CMK (cell line): ENCODE data around the gene LPP.

Source experiments
- DNase-seq: peaks from one replicate; pipeline ENCODE4 v3.0.0-alpha.2; 2010; ENCODE audit warnings: low read depth

LPP gene

GRCh38 chr3:188272481-188273372, 118.8 kb downstream of the LPP start:
- no peak for DNase-seq

- DNase-seq: no peak
Measured at GRCh38 chr3:188274249-188274915, 120.4 kb downstream of the LPP start.

GRCh38 chr3:188276375-188276774, 122.4 kb downstream of the LPP start:
- DNase-seq: no peak

- no peak for DNase-seq
Measured at GRCh38 chr3:188278717-188279324, 124.9 kb downstream of the LPP start.

GRCh38 chr3:188279502-188280335, 125.8 kb downstream of the LPP start:
- no peak for DNase-seq

- no peak for DNase-seq
Measured at GRCh38 chr3:188280627-188281026, 126.7 kb downstream of the LPP start.

- no peak for DNase-seq
Measured at GRCh38 chr3:188282871-188283270, 128.9 kb downstream of the LPP start.

- DNase-seq: no peak
Measured at GRCh38 chr3:188283347-188283746, 129.4 kb downstream of the LPP start.

- no peak for DNase-seq
Measured at GRCh38 chr3:188284455-188285212, 130.7 kb downstream of the LPP start.

- DNase-seq: no peak
Measured at GRCh38 chr3:188286087-188286513, 132.1 kb downstream of the LPP start.

GRCh38 chr3:188287339-188287738, 133.4 kb downstream of the LPP start:
- DNase-seq: no peak

- DNase-seq: no peak
Measured at GRCh38 chr3:188287762-188288505, 134.0 kb downstream of the LPP start.

GRCh38 chr3:188292251-188292650, 138.3 kb downstream of the LPP start:
- DNase-seq: no peak

- DNase-seq: no peak
Measured at GRCh38 chr3:188292827-188293226, 138.9 kb downstream of the LPP start.

GRCh38 chr3:188294113-188294512, 140.2 kb downstream of the LPP start:
- no peak for DNase-seq

- DNase-seq: no peak
Measured at GRCh38 chr3:188294823-188295487, 141.0 kb downstream of the LPP start.

- DNase-seq: no peak
Measured at GRCh38 chr3:188295876-188296275, 141.9 kb downstream of the LPP start.

- no peak for DNase-seq
Measured at GRCh38 chr3:188296761-188297612, 143.0 kb downstream of the LPP start.

- DNase-seq: no peak
Measured at GRCh38 chr3:188298585-188298984, 144.6 kb downstream of the LPP start.
